Renal cortex interstitium (tissue), 11 donors: ENCODE data around the gene MAPK10. TPM values are rescaled to one million over a fixed set of nuclear protein-coding genes. Genes with fewer than 3 reads are reported as not detected.

Experiments
- DNase-seq, 11 donors: peaks; one replicate each; pipeline ENCODE4 v3.0.0-alpha.2; 2013; ENCODE audit warnings: low read depth in 9 of 11, low spot score in 4 of 11; ENCODE audit errors: extremely low read depth in 1 of 11
- polyA plus RNA-seq, 3 donors: library from polyadenylated mRNA; unstranded; fragments of 120-200 nt; gene quantifications; one replicate each; pipeline ENCODE4 v1.2.1, GENCODE V29; 2013; ENCODE audit not compliant: insufficient read length in 3 of 3

Gene MAPK10
- polyA plus RNA-seq, 3 donors = 56.5 to 86.8 (median 68.5) TPM

DNA sequence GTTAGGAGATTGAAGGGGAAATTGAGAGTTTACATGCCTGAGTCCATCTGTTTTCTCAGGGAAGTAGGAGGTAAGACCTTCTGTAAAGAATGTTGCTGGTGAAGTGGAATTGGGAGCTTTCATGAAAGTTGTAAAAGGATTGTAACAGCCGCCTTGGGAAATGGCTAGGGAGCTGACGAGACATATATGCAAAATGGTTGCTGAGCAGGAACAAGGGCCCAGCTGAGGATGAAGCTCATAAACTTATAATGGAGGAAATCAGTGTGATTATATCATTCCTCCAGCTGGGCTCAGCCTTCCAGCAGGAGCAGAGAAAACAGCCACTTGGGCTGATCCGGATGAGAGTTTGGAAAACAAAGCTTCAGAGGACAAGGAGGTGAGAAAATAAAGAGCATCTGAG, 208.7 kb downstream of the MAPK10 start:
- DNase-seq = no peak

DNA sequence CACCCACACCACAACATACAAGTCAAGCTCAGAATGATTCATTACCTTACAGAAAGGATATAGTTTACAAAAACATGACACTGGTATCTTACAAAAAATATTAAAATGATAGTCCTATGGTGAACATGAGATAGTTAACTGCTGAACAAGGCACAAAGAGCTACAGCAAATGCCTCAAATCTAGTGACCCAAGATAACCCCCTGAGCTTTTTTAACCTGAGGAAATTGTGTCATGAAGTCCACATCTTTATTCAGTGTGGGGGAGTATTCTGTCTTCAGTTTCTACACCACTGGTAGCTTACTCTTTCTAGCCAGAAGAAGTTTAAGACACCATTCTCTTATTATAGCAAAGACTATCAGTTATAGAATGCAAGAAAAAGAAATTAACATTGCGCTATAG, 218.7 kb downstream of the MAPK10 start:
- DNase-seq = peak in 4 of 11 donors; percentile 8 to 13 (median 11)

DNA sequence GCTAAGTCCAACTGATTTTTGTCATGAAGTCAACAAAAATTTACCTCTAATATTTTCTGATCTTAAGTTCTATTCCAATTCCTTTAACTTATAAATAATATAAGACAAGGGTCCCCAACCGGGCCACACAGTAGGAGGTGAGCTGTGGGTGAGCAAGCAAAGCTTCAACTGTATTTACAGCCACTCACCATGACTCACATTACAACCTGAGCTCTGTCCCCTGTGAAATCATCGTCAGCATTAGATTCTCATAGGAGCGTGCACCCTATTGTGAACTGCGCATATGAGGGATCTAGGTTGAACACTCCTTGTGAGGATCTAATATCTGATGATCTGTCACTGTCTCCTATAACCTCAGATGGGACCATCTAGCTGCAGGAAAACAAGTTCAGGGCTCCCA, 227.4 kb downstream of the MAPK10 start:
- DNase-seq = no peak

DNA sequence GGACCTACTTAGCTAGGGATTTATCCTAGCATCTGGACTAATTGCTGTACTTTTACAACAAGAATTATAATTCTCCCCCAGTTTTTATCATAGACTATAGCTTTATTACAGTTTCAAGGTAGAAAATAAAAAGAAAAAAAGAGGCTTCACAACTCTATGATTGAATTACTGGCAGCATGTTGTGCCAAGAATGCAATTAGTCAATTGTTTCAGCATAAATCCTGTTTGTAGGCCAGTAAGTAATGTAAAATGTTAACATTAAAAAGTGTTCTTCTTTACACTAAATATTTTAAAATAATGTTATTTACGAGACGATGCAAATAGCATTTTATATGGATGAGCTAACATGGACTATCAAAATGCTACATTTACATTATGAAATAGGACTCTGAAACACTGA, 228.4 kb downstream of the MAPK10 start:
- DNase-seq = no peak

DNA sequence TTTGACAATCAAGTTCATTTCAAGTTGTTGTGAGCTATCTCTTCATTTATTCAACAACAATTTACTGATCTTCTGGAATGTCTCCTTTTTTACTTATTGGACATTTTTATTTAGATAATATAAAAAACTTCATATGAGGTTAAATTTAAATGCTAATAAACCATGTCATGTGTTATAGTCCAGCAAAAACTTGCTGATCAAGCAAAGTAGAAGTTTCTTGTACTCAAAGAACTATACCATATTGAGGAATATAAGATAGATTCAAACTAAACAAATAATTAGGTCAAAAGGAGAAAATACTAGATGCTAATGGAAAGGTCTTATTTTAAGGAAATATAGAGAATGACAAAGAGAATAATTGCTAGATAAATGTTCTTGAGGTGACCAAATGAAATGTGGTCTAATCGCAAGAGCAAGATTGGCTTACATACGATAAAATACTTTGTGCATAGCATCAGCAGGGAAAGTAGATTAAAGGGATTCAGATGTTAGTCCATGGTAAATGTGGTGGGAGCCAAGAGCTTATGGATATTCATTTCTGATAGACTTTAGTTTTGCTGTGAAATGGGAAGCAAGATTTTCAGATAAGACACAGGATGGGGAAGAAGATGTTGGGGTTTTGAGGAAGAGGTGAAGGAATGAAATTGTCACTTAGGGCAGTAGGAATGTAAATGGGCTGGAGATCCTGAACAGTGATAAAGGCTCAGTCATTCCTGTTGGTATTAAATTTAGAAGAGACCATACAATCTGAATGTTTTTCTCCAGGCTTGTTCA, 229.5 kb downstream of the MAPK10 start:
- no peak for DNase-seq

DNA sequence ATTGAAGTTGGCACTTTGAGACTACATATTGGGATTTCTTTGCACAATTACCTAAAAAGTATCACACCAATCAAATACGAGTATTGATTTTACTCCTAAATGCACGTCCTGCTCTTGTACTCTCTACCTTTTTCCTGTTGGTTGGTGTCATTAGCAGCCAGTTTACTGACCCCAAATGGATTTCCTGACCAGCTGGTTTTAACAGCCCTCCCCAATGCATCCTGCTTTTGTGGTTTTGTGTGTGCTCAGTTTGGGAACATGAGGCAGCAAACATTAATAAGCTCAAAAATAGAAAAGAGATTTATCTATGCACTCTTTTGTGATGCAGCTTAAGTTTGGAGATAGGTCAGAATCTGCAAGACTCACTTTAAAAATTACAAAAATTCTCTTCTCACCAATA, 230.3 kb downstream of the MAPK10 start:
- DNase-seq = no peak

DNA sequence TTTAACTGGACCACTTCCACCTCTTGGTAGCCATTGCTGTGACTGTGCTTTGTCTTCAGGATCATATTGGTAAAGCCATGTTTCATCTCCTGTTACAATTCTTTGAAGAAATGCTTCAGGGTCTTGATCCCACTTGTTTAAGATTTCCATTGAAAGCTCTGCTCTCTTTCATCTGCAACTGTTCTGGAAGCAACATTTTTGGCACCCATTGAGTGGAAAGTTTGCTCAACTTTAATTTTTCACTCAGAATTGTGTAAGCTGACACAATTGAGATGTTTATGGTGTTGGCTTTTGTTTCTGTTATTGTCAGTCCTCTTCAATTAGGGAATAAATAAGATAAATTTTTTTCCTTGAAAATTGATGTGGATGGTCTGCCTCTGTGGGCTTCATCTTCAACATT, 237.4 kb downstream of the MAPK10 start:
- no peak for DNase-seq

DNA sequence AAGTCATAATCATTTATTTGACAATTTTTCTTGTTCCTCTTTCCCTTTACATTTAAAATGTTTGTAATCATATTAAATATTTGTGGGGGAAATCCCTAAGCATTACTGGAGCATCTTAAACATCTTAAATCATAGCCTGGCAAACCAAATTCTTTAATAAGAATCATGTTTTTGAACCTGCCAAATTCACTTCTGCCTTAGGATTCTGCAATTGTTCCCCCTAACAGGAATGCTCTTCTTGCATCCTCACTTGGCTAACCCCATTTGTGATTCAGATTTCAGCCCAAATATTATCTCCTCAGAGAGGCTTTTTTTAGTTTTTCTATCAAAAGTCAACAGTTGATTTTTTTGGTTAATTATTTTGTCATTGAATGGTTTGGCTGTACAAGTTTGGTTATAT, 241.1 kb downstream of the MAPK10 start:
- no peak for DNase-seq

DNA sequence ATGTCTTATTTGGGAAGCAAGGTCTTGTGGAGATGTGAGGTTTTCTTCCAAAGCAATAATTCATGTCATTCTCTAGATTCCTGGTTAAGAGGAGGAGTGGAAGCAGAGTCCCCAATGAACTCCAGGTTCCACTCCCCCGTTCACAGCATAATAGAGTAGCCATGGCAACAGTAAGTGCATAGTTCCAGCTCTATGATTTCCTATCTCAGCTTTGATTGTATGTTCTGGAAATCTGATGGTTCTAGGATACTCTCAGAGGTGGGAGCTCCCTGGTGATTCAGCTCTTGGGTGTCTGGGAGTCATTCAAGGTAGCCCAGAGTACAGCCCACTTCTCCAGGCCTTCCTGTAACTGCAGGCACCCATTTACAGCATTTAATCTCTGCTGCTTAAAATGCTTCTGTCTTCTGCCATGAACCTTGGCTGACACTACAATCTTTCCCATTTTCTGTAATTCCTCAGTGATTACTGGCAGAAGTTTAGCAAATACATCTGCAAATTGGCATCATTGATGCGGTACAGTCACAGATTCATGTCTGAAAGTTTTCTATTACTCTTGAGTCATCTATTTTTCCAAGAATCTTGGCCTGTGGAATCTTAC, 242.0 kb downstream of the MAPK10 start:
- DNase-seq = peak in 8 of 11 donors; percentile 4 to 43 (median 18)

DNA sequence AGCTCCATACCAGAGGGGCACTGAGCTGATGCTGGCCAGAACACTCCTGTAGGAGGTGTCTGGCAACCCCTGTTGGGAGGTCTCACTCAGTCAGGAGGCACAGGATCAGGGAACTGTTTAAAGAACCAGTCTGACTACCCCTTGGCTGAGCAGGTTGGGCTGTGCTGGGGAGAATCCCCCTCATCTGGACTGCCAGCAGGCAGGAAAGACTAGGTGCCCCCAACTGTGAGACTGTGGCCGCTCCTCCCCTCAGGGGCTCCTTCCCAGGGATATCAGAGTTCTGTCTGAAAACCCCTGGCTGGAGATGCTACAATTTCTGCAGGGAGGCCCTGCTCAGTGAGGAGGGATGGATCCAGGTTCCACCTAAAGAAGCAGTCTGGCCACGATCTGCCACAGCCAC, 245.3 kb downstream of the MAPK10 start:
- DNase-seq = no peak

DNA sequence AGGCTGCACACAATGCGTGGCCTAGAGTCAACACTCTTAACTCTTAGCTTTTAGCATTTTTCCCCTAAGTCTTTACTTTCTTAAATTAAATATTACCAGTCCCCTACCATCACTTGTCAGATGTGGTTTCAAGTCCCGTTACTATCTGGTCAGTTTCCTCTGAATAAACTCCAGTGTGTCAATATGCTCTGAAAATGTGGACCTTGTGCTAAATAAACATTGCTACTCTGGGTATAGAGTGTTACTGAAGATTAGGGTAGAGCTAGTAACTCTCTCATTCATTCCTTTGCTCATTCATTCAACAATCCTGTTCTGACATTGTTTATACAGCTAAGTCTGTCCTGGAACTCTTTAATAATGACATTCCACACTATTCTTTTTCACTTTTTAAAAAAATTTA, 251.0 kb downstream of the MAPK10 start:
- no peak for DNase-seq

DNA sequence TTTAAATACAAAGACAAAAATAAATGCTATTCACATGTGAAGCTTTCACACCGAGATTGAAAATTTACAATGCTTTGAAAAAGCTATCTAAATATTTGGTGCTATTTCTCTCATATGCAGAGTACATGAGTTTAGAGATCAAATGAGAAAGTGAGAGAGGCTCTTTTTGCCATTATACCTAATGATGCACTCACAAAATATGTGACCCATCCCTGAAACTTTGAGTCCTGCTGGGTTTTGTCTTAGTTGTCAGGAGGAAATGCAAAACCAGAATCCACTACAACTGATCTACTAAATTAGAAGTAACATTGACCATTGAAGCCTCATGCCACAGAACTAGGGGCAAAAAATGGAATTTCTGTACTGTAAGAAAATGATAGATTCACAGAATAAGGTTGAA, 251.7 kb downstream of the MAPK10 start:
- DNase-seq = no peak

DNA sequence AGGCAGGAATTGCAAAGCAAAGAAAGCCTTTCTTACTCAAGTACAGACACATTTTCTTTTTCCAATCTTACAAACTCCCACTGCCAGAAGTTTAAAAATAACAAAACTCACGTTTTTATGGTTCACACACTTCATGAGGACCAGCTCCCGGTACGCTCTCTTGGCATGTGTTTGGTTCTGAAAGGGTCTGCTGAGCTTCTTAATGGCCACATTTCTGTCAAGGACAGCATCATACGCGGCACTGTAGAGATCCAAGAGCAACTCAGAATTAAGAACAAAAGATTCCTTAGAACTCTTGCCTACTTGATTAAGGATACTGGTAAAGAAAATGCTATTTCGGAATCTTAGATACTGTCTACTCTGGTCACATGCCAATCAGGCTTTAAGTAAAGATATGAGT, 252.7 kb downstream of the MAPK10 start:
- DNase-seq = no peak

DNA sequence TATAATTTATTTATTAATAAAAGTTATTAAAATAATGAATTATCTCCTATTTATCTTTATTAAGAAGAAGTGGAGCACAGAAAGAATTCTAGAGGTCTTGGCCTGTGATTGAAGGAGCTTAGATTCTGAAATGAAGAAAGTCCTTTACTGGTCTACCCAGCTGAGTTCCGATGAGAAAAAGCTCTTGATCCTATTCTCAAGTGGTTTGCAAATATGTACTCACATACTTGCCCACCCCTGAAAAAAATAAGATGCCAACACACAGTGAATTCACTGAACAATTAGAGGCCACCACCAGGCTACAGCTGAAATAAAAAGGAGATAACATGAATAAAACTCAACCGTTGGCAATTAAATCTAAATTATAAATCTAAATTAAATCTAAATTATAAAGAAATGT, 253.4 kb downstream of the MAPK10 start:
- no peak for DNase-seq

DNA sequence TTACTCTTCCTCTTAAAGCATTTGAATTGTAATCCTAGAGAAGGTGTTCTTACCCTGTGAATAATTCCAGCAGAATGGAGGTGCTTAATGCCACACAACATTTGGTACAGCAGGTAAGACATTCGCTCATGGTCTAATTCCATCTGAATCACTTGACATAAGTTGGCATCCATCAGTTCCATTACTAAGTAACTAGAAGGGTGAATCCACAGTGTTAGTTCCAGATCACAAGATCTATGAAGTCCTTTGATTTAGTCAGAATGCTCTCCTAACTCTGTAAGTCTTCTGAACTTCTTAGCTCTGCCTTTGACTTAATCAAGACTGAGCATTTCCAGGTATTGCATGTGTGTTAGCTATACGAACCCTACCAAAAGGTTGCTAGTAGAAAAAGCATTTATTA, 258.0 kb downstream of the MAPK10 start:
- DNase-seq = no peak

DNA sequence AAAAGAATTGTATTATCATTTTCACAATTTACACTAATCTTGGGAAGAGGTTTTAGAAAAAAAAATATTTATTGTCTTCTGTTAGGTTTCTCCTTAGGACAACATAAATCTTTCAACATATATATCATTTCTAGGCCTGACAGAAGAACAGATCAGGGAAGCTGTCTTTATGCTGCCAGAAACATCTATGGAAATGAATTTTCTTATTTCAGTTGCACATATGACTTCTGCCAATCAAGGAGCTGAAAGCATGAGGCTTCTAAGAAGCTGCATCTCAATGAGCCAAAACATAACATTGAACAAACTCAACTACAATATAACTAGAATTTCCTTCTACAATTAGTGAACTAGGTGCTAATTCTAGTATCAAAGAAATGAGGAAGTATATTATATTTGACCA, 258.4 kb downstream of the MAPK10 start:
- DNase-seq = no peak

DNA sequence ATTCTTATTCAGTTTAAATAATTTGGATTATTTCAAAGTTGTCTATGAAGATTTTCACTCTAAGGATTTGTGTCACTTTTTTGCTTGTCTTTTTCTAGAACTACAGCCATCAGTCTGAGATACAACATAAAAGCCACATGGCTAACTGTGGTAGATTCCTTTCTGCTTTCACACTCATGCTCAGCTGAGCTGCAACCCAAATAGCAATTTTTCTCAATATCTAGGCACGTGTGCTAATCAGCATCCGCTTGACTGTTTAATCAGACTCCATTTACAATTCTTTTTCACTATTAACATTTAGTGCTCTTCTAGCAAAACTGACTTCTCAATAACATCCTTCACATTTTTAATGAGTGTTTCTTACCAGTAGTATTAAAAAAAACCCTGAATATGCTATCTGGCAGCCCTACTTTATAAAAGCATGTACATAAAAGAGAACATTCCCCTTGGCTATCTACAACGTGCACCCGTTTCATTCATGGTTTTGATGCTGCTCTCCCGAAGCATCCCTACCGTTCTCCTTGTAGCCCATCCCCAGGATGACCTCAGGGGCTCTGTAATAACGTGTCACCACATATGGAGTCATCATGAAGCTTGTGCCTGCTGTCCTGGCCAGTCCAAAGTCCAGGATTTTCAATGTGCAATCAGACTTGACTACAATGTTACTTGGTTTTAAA, 259.2 kb downstream of the MAPK10 start:
- no peak for DNase-seq

DNA sequence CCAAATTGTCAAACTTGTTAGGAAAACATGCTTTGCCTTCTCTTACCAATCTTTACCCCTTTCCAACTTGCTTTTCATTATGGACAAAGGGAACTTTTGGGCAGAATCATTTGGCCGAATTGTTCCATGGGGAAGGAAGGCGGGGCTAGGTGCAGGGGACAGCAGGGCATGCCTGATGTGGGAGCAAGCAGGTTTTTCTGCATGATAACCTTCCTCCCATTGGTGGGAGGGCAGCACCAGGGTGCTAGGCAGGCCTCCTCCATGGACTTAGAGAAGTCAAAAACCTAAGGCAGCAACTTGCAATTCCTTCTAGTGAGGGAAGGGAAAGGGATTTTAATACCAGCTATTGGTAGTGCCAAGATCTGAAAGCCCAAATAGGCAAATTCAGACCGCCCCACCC, 260.5 kb downstream of the MAPK10 start:
- DNase-seq = no peak

DNA sequence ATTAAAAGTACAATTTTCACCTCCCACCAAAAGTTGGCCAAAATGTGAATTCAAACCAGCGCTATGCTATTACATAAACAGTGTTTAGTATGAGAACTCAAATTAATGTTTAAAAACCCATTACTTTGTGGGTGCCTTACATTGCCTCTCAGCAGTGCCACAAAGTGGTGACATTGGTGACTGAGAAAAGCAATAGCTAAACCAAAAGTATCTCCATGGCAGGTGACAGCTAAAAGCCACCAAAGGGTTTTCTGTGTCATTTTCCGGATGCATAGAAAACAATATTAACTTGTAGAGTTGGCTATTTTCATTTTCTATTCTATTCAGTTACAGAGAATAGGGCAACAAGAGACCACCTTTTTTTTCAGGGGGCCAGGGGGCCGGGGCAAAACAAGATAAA, 261.2 kb downstream of the MAPK10 start:
- DNase-seq = no peak

DNA sequence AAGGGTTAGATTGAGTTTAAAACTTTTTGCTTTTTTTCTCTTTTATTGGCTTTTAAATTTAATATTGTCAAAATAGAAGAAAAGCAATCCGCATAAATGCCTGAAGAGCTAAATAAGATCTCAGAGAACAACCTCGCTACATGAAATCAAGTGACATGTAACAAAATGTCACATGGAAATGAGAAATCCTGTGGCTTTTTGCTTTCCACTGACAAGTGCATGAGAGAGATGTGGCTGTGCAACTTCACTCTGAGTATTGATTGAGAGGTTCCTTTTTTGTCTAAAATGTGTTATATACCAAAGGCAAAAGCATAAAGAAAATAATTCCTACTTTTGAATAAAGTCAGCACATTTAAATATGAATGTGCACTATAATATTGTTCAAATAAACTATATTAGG, 263.5 kb downstream of the MAPK10 start:
- DNase-seq = no peak

DNA sequence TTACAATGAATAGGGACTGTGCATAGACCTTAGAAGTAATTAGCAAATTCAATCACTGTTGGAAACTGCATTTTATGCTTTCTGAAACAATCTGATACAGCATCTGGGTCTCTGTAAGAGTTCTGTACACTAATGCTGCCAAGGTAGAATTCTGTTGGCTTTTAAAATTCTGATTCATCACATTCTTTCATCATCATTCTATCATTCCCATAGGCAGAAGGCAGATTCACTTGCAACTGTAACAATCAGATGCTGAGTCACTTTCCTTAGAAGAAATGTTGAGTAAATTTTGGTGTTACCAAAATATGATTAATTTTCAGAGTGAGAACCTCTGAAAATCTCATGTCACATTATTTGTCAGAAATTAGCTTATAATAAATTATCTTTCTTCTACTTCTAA, 267.2 kb downstream of the MAPK10 start:
- DNase-seq = no peak
